ENCODE data around the gene ZFP91. TPM values are rescaled to one million over a fixed set of nuclear protein-coding genes. Genes with fewer than 3 reads are reported as not detected.
A peak's percentile ranks its signal among the peaks of the same experiment; 100 is the strongest.

Gene ZFP91
- total and polyA plus RNA-seq, 2 of the 13 experiments (the other 11 are each of a cell fraction or from before 2014, with no cell fraction given): 13.5 to 38.6 TPM

GRCh38 chr11:58578635-58579191 lies at the start of gene ZFP91 (continued):
- 0 out of 2 replicates have a peak, but pooled peaks have one; percentile 35 for TF ChIP-seq ZNF569 (CRISPR knock-in tag; IDR thresholded peaks at IDR 0.05; ENCODE audit: borderline replicate concordance)
- no peak for TF ChIP-seq FOXO1 (CRISPR knock-in tag; IDR thresholded peaks at IDR 0.05)
- TF ChIP-seq HMGXB4 (CRISPR knock-in tag; IDR thresholded peaks at IDR 0.05; ENCODE audit: borderline replicate concordance in 1 of 2, low read depth in 1 of 2): peak in 1 of 2 experiments; percentile 4; a peak in 1 of 4 replicates
- no peak for TF ChIP-seq ETV6 (CRISPR knock-in tag; conservative IDR thresholded peaks at IDR 0.05)
- no peak for TF ChIP-seq TCF7L2 (IDR thresholded peaks at IDR 0.05; ENCODE audit: low read depth, low read length)
- TF ChIP-seq ZSCAN9 (CRISPR knock-in tag; IDR thresholded peaks at IDR 0.05; ENCODE audit: borderline replicate concordance): peak; percentile 41; the same call in 1 of the 2 replicates
- TF ChIP-seq, protein P1, sequence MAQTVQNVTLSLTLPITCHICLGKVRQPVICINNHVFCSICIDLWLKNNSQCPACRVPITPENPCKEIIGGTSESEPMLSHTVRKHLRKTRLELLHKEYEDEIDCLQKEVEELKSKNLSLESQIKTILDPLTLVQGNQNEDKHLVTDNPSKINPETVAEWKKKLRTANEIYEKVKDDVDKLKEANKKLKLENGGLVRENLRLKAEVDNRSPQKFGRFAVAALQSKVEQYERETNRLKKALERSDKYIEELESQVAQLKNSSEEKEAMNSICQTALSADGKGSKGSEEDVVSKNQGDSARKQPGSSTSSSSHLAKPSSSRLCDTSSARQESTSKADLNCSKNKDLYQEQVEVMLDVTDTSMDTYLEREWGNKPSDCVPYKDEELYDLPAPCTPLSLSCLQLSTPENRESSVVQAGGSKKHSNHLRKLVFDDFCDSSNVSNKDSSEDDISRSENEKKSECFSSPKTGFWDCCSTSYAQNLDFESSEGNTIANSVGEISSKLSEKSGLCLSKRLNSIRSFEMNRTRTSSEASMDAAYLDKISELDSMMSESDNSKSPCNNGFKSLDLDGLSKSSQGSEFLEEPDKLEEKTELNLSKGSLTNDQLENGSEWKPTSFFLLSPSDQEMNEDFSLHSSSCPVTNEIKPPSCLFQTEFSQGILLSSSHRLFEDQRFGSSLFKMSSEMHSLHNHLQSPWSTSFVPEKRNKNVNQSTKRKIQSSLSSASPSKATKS (CRISPR knock-in tag; IDR thresholded peaks at IDR 0.05): 0 out of 2 replicates have a peak, but pooled peaks have one; percentile 17
- TF ChIP-seq PHF8 (CRISPR knock-in tag; IDR thresholded peaks at IDR 0.05): no peak; the same call in 1 of the 2 replicates
- peak; percentile 74 for TF ChIP-seq PBX2 (CRISPR knock-in tag; IDR thresholded peaks at IDR 0.05)
- no peak for TF ChIP-seq ZNF44 (CRISPR knock-in tag; IDR thresholded peaks at IDR 0.05)
- 0 out of 2 replicates have a peak, but pooled peaks have one; percentile 9 for TF ChIP-seq SPEN (CRISPR knock-in tag; IDR thresholded peaks at IDR 0.05; ENCODE audit: low read depth)
- no peak for TF ChIP-seq RBM39 (IDR thresholded peaks at IDR 0.05; ENCODE audit: low read depth, low read length, poor library complexity, severe bottlenecking)
- no peak for TF ChIP-seq SAFB2 (CRISPR knock-in tag; IDR thresholded peaks at IDR 0.05; ENCODE audit: borderline replicate concordance, low read depth)
- no peak for TF ChIP-seq TEAD3 (CRISPR knock-in tag; optimal IDR thresholded peaks at IDR 0.05; ENCODE audit: borderline replicate concordance)
- no peak for TF ChIP-seq RFXANK (CRISPR knock-in tag; IDR thresholded peaks at IDR 0.05)
- no peak for TF ChIP-seq ZNF558 (CRISPR knock-in tag; IDR thresholded peaks at IDR 0.05; ENCODE audit: borderline replicate concordance)
- peak; percentile 45 for TF ChIP-seq AGO2 (optimal IDR thresholded peaks at IDR 0.05; ENCODE audit: low read depth, low read length)
- TF ChIP-seq, protein P2, sequence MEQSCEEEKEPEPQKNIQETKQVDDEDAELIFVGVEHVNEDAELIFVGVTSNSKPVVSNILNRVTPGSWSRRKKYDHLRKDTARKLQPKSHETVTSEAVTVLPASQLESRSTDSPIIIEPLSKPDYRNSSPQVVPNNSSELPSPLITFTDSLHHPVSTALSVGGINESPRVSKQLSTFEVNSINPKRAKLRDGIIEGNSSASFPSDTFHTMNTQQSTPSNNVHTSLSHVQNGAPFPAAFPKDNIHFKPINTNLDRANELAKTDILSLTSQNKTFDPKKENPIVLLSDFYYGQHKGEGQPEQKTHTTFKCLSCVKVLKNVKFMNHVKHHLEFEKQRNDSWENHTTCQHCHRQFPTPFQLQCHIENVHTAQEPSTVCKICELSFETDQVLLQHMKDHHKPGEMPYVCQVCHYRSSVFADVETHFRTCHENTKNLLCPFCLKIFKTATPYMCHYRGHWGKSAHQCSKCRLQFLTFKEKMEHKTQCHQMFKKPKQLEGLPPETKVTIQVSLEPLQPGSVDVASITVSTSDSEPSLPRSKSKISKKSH (CRISPR knock-in tag; IDR thresholded peaks at IDR 0.05; ENCODE audit: borderline replicate concordance): no peak
- TF ChIP-seq DPF2 (CRISPR knock-in tag; IDR thresholded peaks at IDR 0.05; ENCODE audit: borderline replicate concordance, low read depth): no peak
- TF ChIP-seq NBN (conservative IDR thresholded peaks at IDR 0.05): no peak
- peak; percentile 62 to 63; a peak in 2 of 4 replicates for TF ChIP-seq POLR2A (IDR thresholded peaks at IDR 0.05; ENCODE audit: insufficient read depth in 1 of 2, low read depth in 2 of 2, low read length in 2 of 2)
